Globus pallidus (tissue), 1 donor: ENCODE results near the gene TFG.
A peak's percentile ranks its signal among the peaks of the same experiment; 100 is the strongest.
"Not testable (repeated sequence)": the region's sequence is repeated elsewhere in the genome, so short reads cannot be mapped to it uniquely, and the experiment has no call there.

ENCODE experiments used
- DNase-seq: peaks from one replicate; pipeline ENCODE4 v3.0.0-alpha.2; 2015; ENCODE audit warnings: low spot score

TFG gene

GRCh38 chr3:100708989-100709841, at the start of gene TFG:
Gene TFG (plus strand): TSS chr3:100709494. CDS start chr3:100713686, 4,192 bp downstream.
- DNase-seq: peak; percentile 97

DNA sequence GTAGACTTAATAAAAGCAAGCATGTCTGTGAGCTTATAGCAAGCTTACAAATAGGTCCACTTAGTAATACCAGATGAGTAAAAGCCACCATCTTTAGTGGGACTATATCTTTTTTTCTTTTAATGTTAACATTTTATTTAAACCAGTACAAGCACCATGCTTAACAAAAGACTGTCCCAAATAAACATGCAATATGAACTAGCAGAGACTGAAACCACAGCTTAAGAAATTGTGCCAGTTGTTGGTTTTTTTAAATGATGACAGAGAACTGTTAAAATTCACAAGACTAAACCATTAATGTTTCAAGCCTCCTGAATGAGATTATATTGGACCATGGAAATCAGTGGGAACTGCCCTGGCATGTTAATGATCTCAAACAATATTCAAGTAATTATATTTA, 48.0 kb upstream of the TFG start:
- not testable (repeated sequence) for DNase-seq

- DNase-seq: no peak
These were observed 47.0 kb upstream of the TFG start for GRCh38 chr3:100662113-100662823.

DNA sequence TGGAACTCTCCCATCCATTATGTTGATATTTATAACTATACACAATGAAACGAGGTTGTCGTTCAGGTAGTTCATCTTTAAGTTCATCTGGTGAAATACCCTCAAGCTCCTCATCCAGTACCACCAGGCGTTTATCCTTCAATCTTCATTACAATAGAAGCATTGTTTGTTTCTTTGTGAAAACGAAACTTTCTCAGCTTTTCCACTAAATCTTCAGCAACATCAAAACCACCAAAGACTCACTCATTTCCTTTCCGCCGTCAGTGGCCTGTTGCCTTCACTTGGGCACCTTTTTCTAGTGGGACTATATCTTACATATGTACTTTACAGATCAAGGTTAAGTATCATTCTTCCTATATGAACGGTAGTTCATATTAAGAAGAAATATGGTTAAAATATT, 44.1 kb upstream of the TFG start:
- no peak for DNase-seq

GRCh38 chr3:100666699-100667098, 42.6 kb upstream of the TFG start:
- DNase-seq: not testable (repeated sequence)

GRCh38 chr3:100667316-100667715, 42.0 kb upstream of the TFG start:
- not testable (repeated sequence) for DNase-seq

GRCh38 chr3:100670995-100671394, 38.3 kb upstream of the TFG start:
- DNase-seq: not testable (repeated sequence)

- no peak for DNase-seq
These were observed 27.8 kb upstream of the TFG start for GRCh38 chr3:100681496-100681895.

DNA sequence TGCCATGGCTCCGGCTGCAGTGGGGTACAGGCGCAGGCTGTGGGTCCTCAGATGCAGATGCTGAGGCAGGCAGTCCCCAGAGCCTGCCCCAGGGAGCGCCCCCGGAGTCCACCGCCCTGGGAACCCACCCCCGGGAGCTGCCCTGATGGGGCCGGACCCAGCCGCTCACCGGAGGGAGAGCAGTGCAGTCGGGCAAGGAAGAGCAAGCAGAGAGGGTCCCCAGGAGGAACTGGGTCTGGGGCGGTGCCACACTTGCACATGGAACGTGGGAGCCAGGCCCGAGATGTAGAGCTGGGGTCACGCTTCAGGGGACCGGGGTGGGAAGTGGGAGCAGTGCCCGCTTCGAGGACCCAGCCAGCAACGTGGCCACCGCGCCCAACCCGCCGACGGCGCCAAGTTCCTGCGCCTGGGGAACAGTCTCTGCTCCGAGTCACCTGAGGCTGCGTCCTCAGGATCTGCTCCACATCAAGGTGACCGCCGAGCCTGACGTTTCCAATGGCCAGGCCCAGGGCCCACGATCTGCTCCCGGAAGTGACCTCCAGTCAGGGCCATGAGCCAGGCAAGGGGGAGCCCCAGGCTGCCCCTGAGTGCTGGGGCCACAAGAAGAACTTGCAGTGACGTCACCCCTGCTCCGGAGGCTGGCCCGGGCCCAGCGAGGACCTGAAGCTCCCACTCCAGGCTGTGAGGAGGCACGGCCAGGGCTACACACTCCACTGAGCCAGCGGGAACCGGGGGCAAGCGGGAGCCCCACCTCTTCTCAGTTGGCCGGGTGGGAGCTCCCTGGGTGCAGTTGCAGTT, 27.0 kb upstream of the TFG start:
- DNase-seq: no peak

DNA sequence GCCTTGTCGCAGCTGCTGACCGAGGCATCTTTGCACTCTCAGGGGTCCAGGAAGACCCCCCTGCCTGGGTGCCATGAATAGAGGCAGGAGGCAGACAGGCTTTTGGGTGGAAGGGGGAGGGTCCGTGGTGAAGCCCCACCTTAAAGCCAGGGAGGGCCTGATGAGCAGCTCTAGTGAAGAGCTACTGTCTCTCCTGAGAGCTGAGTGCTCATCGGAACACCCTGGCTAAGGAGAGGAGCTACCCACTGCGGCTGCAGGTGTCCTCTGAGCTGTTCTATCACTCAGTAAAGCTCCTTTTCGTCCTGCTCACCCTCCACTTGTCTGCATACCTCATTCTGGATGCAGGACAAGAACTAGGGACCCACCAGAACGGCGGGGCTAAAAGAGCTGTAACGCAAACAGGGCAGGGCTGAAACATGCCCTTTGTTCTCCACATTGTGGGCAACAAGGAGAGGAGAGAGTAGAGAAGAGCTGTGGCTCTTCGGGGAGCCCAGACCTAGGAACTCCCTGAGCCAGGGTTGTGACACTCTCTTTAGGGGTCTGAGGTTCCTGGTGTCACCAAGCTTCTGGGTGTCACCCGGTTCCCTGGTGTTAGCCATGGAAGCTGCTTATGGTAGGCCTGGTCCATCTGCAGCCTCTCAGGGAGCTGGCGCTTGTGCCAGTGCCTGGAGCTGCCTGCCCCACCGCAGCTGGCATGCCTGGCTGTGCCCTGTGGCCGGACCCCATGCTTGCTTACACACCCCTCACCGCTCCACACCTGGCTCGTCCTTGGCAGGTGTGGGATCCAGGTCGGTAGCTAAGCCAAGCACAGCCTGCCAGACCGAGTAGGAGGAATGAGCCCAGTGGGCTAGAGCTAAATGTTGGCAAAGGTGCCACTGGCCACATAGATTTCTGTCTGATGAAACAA, 26.2 kb upstream of the TFG start:
- no peak for DNase-seq

GRCh38 chr3:100693225-100693624, 16.1 kb upstream of the TFG start:
- no peak for DNase-seq

- no peak for DNase-seq
These were observed 13.6 kb upstream of the TFG start for GRCh38 chr3:100695696-100696095.

GRCh38 chr3:100696161-100696560, 13.1 kb upstream of the TFG start:
- DNase-seq: no peak

- no peak for DNase-seq
These were observed 12.1 kb upstream of the TFG start for GRCh38 chr3:100697172-100697571.

DNA sequence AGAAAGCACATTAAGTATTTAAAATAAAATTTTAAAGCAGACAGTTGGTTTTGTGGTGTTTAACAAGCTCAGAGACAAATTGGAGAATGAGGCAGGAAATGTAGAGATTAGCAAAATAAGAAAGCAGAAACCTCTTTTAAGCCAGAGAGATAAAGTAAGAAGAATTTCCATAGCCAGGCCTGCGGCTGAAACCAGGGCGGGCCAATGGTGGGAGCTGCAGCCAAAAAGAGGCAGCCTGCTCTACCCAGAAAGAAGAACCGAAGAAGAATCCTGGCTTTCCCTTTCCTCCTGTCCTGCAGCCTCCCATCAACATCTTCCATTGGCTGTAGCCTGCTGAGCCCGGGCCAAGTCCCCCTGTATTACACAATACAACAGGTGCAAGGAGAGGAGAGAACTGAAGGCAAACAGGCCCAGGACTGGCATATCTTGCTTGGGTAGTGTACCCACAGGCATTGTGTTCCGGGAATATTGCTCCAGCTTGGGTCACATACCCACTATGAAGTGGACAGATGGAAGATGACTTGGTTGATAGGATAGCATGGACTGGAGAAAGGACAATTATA, 11.5 kb upstream of the TFG start:
- DNase-seq: no peak

DNA sequence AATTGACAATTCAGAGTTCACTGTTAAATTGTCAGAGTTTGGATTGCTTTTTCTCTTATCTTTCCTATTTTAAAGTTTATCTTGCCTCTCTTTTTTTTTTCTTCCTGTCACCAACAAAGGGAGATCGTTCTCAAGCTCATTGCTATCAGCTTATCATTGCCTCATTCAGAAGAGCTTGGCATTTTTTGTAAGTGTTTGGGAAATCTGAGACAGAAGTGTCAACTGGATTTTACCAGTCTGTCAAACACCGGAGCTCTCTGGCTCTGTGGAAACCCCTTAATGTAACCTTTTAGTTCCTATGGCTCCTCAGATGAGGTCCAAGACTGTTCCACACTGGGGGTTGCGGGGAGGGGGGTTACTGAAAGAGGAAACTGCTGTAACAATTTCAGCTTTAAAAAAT, 10.6 kb upstream of the TFG start:
- DNase-seq: no peak

DNA sequence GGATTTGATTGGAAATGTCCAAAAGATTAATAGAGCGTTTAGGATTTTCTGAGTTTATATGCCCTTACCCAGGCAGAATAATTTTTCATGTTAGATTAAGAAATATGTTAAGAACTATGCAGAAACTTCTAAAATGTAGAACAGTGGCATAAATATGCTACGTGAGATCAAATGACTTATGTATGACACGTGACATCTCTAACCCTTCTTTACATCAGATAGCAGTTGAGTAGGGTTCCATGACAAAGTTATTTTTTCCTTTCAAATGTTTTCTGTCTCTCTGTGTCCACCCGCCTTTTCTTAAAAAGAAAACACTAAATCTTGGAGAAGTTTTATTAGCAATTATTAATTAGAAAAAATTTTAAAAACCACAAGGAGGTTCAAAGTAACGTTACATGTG, 8.6 kb upstream of the TFG start:
- no peak for DNase-seq

DNA sequence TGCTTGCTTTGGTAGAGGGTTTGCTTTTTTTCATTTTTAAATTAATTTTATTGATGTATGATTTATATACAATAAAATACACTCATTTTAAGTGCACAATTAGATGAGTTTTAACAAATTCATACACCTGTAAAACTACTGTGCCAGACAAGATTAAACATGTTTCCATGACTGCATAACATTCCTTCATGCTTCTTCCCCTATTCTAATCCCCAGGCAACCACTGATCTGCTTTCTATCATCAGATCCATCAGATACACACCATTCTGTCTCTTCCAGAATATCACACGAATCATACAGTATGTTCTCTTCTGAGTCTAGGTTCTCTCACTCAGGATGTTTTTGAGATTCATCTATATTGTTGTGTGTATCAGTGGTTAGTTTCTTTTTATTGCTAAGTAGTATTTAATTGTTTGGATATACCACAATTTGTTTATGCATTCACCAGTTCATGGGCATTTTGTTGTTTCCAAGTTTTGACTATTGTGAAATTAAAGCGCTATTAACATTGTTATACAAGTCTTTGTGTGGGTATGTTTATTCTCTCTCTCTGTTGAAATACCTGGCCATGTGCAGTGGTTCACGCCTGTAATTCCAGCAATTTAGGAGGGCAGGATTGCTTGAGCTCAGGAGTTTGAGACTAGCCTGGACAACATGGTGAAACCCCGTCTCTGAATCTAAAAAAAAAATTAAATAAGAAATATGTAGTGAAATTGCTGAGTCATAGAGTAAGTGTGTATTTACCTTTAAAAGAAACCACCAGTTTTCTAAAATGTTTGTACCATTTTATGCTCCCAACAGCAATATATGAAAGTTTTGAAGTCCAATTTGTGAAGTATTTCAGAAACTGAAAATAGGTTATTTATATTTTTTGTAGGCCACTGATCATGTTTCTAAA, 7.0 kb upstream of the TFG start:
- DNase-seq: no peak

DNA sequence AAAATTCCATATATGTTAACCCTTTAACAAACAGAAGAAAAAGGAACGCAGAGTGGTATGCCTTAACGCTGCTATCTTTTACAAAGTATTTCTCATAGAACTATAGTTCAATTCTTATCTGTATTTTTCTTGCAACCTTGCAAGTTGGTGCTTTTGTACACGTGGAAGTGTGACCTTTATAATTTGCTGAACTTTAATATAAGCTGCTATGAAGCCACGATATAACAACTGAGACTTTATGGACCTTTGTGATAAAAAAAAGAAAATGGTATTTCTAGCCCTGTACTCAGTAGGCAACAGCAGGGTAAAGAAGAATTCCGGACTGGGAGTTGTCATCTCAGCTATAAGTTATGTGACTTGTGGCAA, 6.3 kb upstream of the TFG start:
- DNase-seq: no peak

DNA sequence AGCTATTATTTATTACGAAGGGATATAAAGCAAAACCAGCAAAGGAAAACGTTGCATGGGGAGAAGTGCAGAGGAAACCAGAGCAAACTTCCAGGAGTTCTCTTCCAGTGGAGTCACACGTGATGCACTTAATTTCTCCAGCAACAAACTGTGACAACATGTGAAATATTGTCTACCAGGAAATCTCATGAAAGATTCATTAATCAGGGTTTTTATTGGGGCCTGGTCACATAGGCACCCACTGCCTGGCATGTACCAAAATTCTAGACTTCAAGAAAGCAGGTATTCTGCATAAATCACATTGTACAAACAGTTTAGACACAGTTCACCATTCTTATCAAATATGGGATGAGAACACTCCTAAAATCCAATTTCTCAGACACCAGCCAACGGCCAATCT, 5.4 kb upstream of the TFG start:
- no peak for DNase-seq
